ENCODE measurements around the gene RNF138.

- TF ChIP-seq CTCF (IDR thresholded peaks at IDR 0.05 in 4 of 5, conservative IDR thresholded peaks at IDR 0.05 in 1 of 5) = no peak
- no peak for TF ChIP-seq POLR2A (IDR thresholded peaks at IDR 0.05)
Measured at GRCh38 chr18:32057624-32058165, 34.0 kb upstream of the RNF138 start.

Data from gastrocnemius medialis (tissue), 4 donors.